Measurements from ENCODE around the gene PTCRA.

- TF ChIP-seq CTCF (IDR thresholded peaks at IDR 0.05) (no peak), EP300 (IDR thresholded peaks at IDR 0.05; ENCODE audit: low read depth) (no peak), POLR2A (IDR thresholded peaks at IDR 0.05) (no peak)
Measured at GRCh38 chr6:42947950-42948349, 32.1 kb downstream of the PTCRA start.

Measured in transverse colon (tissue), 3 donors.